ENCODE measurements around the gene NUP188. TPM values are rescaled to one million over a fixed set of nuclear protein-coding genes. Genes with fewer than 3 reads are reported as not detected.

The NUP188 gene
- total and polyA plus RNA-seq, 2 of the 4 experiments (the other 2 are of a cell fraction): 53.0 to 59.1 TPM

GRCh38 chr9:128916204-128916603 lies 31.3 kb upstream of the NUP188 start:
- dilution Hi-C loops (cut with HindIII; ENCODE audit: low sequenced_read_pairs, unreplicated experiment) (no loop called here), in situ Hi-C loops (cut with MboI; ENCODE audit: low sequenced_read_pairs) (no loop called here), intact Hi-C loops (cut with micrococcal nuclease) (no loop called here)
- Histone ChIP-seq H2BK20ac (ENCODE audit: low read depth, low read length) (no peak overlapping the region), H4K5ac (ENCODE audit: low read depth, low read length) (no peak overlapping the region), H4K91ac (ENCODE audit: insufficient read depth, low read depth, low read length) (0 out of 2 replicates have a peak overlapping the region, but pooled peaks have one; percentile 34), H4K8ac (ENCODE audit: low read depth in 2 of 2, low read length in 2 of 2) (peak overlapping the region in 1 of 2 experiments; percentile 55; a peak in 1 of 4 replicates), H2AK5ac (ENCODE audit: low read depth, low read length) (no peak overlapping the region; the same call in 1 of the 2 replicates), H3K9me3 (ENCODE audit: control insufficient read depth, insufficient read depth, low read length) (no peaks in the 10 kb centered on the region), H3K4me1 (ENCODE audit: control insufficient read depth, insufficient read depth, low read length) (peaks cover 34% of the 10 kb centered on the region), H2BK120ac (ENCODE audit: low read depth, low read length) (peak overlapping the region; percentile 42; the same call in 1 of the 2 replicates), H2BK15ac (ENCODE audit: low read depth, low read length) (no peak overlapping the region), H3K79me1 (ENCODE audit: low read depth in 1 of 2, low read length in 2 of 2) (peaks cover 34 to 82% of the 10 kb centered on the region in 2 experiments; a peak in 3 of 4 replicates), H3K56ac (ENCODE audit: extremely low read depth, insufficient read depth, low read length) (no peak overlapping the region), H2AFZ (replicated peaks; ENCODE audit: low read length, poor library complexity) (no peak overlapping the region), H3K18ac (ENCODE audit: low read depth, low read length) (no peak overlapping the region), H3K4me3 (ENCODE audit: insufficient read depth, low read depth, low read length) (no peak overlapping the region), H4K20me1 (ENCODE audit: insufficient read depth, low read length) (no peaks in the 10 kb centered on the region; the same call in 1 of the 2 replicates), H3K23ac (ENCODE audit: low read depth, low read length) (0 out of 2 replicates have a peak overlapping the region, but pooled peaks have one; percentile 36), H3K9me1 (ENCODE audit: insufficient read depth, low read length) (peaks cover 47% of the 10 kb centered on the region), H3K9ac (ENCODE audit: low read depth, low read length) (no peak overlapping the region), H3K27me3 (ENCODE audit: control insufficient read depth, insufficient read depth, low read length) (no peaks in the 10 kb centered on the region), H3K27ac (ENCODE audit: insufficient read depth, low read length) (no peak overlapping the region), H3K4ac (ENCODE audit: low read depth, low read length) (peak overlapping the region; percentile 39; the same call in 1 of the 2 replicates), H3K14ac (replicated peaks; ENCODE audit: low read depth, low read length) (no peak overlapping the region), H2BK5ac (ENCODE audit: low read depth, low read length, poor library complexity, severe bottlenecking) (peak overlapping the region; percentile 40), H3K36me3 (ENCODE audit: control insufficient read depth, insufficient read depth, low read length) (peaks cover 24% of the 10 kb centered on the region), H2AK9ac (replicated peaks; ENCODE audit: low read depth, low read length, poor library complexity) (peak overlapping the region; percentile 45), H3K4me2 (ENCODE audit: low read depth, low read length) (no peak overlapping the region)
- ATAC-seq (ENCODE audit: low read depth) (no peak), DNase-seq (no peak)
- ChIA-PET CTCF (interaction anchor here (1.1 kb wide), 1 partner anchor 52 kb away, joined by 3 read pairs; no protein-coding TSS in a partner anchor), POLR2A (ENCODE audit: unreplicated experiment) (no interaction called here)
- TF ChIP-seq MAFK (IDR thresholded peaks at IDR 0.05; ENCODE audit: low read depth, low read length): no peak
- no peak for TF ChIP-seq RAD21 (IDR thresholded peaks at IDR 0.05; ENCODE audit: low read length)
- TF ChIP-seq MAZ (IDR thresholded peaks at IDR 0.05; ENCODE audit: borderline replicate concordance, low read depth, low read length): no peak
- no peak for TF ChIP-seq ELK1 (IDR thresholded peaks at IDR 0.05; ENCODE audit: borderline replicate concordance, low read depth, low read length)
- TF ChIP-seq BHLHE40 (IDR thresholded peaks at IDR 0.05; ENCODE audit: low read depth, low read length): no peak
- no peak for TF ChIP-seq MXI1 (IDR thresholded peaks at IDR 0.05; ENCODE audit: borderline replicate concordance, low read depth, low read length)
- TF ChIP-seq CTCF (conservative IDR thresholded peaks at IDR 0.05; ENCODE audit: low read depth, low read length): no peak
- no peak for TF ChIP-seq CHD1 (IDR thresholded peaks at IDR 0.05; ENCODE audit: low read depth, low read length)
- TF ChIP-seq POLR2A (IDR thresholded peaks at IDR 0.05; ENCODE audit: low read depth, low read length): no peak
- TF ChIP-seq RCOR1 (IDR thresholded peaks at IDR 0.05; ENCODE audit: insufficient replicate concordance, low read length): no peak
- TF ChIP-seq FOS (IDR thresholded peaks at IDR 0.05; ENCODE audit: low read depth, low read length): no peak
- TF ChIP-seq SMC3 (IDR thresholded peaks at IDR 0.05; ENCODE audit: low read depth, low read length): no peak
- TF ChIP-seq CEBPB (IDR thresholded peaks at IDR 0.05; ENCODE audit: low read depth, low read length): no peak
- no peak for TF ChIP-seq USF2 (IDR thresholded peaks at IDR 0.05; ENCODE audit: low read depth, low read length)
- no peak for TF ChIP-seq NFE2L2 (IDR thresholded peaks at IDR 0.05; ENCODE audit: low read depth, low read length)
- TF ChIP-seq RFX5 (IDR thresholded peaks at IDR 0.05; ENCODE audit: low read depth, low read length): no peak
- BruUV-seq (replicated peaks): no TSS peak
- 88% methylated on average over 4 of the region's 18 CpGs; no CpG with 5 or more reads in 1 of the 2 experiments for WGBS, 2 experiments (ENCODE audit: extremely low coverage in 2 of 2, insufficient read length in 1 of 2)
